Measurements from ENCODE around the gene TMEM164. TPM values are rescaled to one million over a fixed set of nuclear protein-coding genes. Genes with fewer than 3 reads are reported as not detected.

TMEM164 gene
- total RNA-seq, 1 donor from 2014 or later: 18.7 TPM

- Mint-ChIP-seq H3K36me3 (ENCODE audit: low read depth, unreplicated experiment) (no peaks in the 10 kb centered on the region), H3K27me3 (ENCODE audit: unreplicated experiment) (peaks cover 4% of the 10 kb centered on the region), H3K4me3 (ENCODE audit: unreplicated experiment) (no peak overlapping the region), H3K27ac (ENCODE audit: unreplicated experiment) (no peak overlapping the region), H3K4me1 (ENCODE audit: unreplicated experiment) (peaks cover 9% of the 10 kb centered on the region), H3K9me3 (ENCODE audit: unreplicated experiment) (no peaks in the 10 kb centered on the region)
- DNase-seq (ENCODE audit: low spot score): no peak
- TF ChIP-seq, protein P1, sequence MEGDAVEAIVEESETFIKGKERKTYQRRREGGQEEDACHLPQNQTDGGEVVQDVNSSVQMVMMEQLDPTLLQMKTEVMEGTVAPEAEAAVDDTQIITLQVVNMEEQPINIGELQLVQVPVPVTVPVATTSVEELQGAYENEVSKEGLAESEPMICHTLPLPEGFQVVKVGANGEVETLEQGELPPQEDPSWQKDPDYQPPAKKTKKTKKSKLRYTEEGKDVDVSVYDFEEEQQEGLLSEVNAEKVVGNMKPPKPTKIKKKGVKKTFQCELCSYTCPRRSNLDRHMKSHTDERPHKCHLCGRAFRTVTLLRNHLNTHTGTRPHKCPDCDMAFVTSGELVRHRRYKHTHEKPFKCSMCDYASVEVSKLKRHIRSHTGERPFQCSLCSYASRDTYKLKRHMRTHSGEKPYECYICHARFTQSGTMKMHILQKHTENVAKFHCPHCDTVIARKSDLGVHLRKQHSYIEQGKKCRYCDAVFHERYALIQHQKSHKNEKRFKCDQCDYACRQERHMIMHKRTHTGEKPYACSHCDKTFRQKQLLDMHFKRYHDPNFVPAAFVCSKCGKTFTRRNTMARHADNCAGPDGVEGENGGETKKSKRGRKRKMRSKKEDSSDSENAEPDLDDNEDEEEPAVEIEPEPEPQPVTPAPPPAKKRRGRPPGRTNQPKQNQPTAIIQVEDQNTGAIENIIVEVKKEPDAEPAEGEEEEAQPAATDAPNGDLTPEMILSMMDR (IDR thresholded peaks at IDR 0.05; ENCODE audit: unreplicated experiment): no peak
These were observed 179.4 kb downstream of the TMEM164 start for GRCh38 chrX:110182362-110182761.

DNA sequence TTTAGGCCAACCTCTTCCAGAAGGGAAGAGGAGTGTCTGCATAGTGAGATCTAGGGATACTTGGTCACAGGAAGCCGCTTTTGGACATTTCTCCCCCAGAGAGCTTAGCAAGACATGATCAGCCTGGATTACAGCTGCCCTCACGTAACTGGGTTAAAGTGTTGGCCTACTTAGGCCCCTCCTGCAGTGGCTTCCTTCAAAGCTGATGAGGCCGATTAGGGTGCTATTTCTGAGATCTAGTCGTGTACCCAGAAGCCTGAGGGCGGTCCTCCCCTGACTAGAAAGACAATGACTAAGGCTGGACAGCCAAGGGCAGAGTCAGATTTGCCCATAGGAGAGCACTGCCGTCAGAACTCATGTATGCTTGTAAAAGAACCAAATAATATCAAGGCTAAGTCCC, 180.0 kb downstream of the TMEM164 start:
- no peaks in the 10 kb centered on the region for H3K36me3 Mint-ChIP-seq (ENCODE audit: low read depth, unreplicated experiment)
- H3K27ac Mint-ChIP-seq (ENCODE audit: unreplicated experiment): no peak overlapping the region
- peaks cover 9% of the 10 kb centered on the region for H3K4me1 Mint-ChIP-seq (ENCODE audit: unreplicated experiment)
- H3K9me3 Mint-ChIP-seq (ENCODE audit: unreplicated experiment): no peaks in the 10 kb centered on the region
- peaks cover 4% of the 10 kb centered on the region for H3K27me3 Mint-ChIP-seq (ENCODE audit: unreplicated experiment)
- TF ChIP-seq, protein P1 (IDR thresholded peaks at IDR 0.05; ENCODE audit: unreplicated experiment): no peak
- H3K4me3 Mint-ChIP-seq (ENCODE audit: unreplicated experiment): no peak overlapping the region
- no peak for DNase-seq (ENCODE audit: low spot score)

- DNase-seq (ENCODE audit: low spot score): no peak
- TF ChIP-seq, protein P1 (IDR thresholded peaks at IDR 0.05; ENCODE audit: unreplicated experiment): no peak
- Mint-ChIP-seq H3K27me3 (ENCODE audit: unreplicated experiment) (peaks cover 6% of the 10 kb centered on the region), H3K36me3 (ENCODE audit: low read depth, unreplicated experiment) (no peaks in the 10 kb centered on the region), H3K4me1 (ENCODE audit: unreplicated experiment) (peaks cover 9% of the 10 kb centered on the region), H3K9me3 (ENCODE audit: unreplicated experiment) (no peaks in the 10 kb centered on the region), H3K4me3 (ENCODE audit: unreplicated experiment) (no peak overlapping the region), H3K27ac (ENCODE audit: unreplicated experiment) (no peak overlapping the region)
These were observed 180.4 kb downstream of the TMEM164 start for GRCh38 chrX:110183314-110183713.

- TF ChIP-seq, protein P1 (IDR thresholded peaks at IDR 0.05; ENCODE audit: unreplicated experiment): no peak
- peaks cover 22% of the 10 kb centered on the region for H3K4me1 Mint-ChIP-seq (ENCODE audit: unreplicated experiment)
- no peaks in the 10 kb centered on the region for H3K9me3 Mint-ChIP-seq (ENCODE audit: unreplicated experiment)
- peak overlapping the region; percentile 44 for H3K4me3 Mint-ChIP-seq (ENCODE audit: unreplicated experiment)
- peaks cover 4% of the 10 kb centered on the region for H3K27me3 Mint-ChIP-seq (ENCODE audit: unreplicated experiment)
- peak overlapping the region; percentile 18 for H3K27ac Mint-ChIP-seq (ENCODE audit: unreplicated experiment)
- H3K36me3 Mint-ChIP-seq (ENCODE audit: low read depth, unreplicated experiment): peaks cover 7% of the 10 kb centered on the region
- no peak for DNase-seq (ENCODE audit: low spot score)
These were observed 186.0 kb downstream of the TMEM164 start for GRCh38 chrX:110188701-110189558.

- TF ChIP-seq, protein P1 (IDR thresholded peaks at IDR 0.05; ENCODE audit: unreplicated experiment): no peak
- H3K27ac Mint-ChIP-seq (ENCODE audit: unreplicated experiment): no peak overlapping the region
- peaks cover 7% of the 10 kb centered on the region for H3K36me3 Mint-ChIP-seq (ENCODE audit: low read depth, unreplicated experiment)
- H3K4me3 Mint-ChIP-seq (ENCODE audit: unreplicated experiment): no peak overlapping the region
- no peaks in the 10 kb centered on the region for H3K9me3 Mint-ChIP-seq (ENCODE audit: unreplicated experiment)
- peaks cover 13% of the 10 kb centered on the region for H3K4me1 Mint-ChIP-seq (ENCODE audit: unreplicated experiment)
- peaks cover 3% of the 10 kb centered on the region for H3K27me3 Mint-ChIP-seq (ENCODE audit: unreplicated experiment)
- no peak for DNase-seq (ENCODE audit: low spot score)
These were observed 189.6 kb downstream of the TMEM164 start for GRCh38 chrX:110192516-110192915.
